Right lobe of liver (tissue), 4 donors: ENCODE results near the gene KLHL25.

ENCODE experiments used
- POLR2A ChIP-seq: fragments of 450-650 bp; IDR thresholded peaks from one replicate; pipeline ENCODE4 v1.6.1; 2017; ENCODE audit warnings: antibody characterized with exemption, mild to moderate bottlenecking
- TF ChIP-seq, protein P1 (sequence below), 4 donors: fragments of 200-600 bp in 3 of 4; fragments of 450-650 bp in 1 of 4; IDR thresholded peaks; one replicate each; pipeline versions ENCODE4 v1.5.1 to v1.8.0; 2016 to 2022; ENCODE audit warnings: antibody characterized with exemption in 4 of 4, mild to moderate bottlenecking in 2 of 4
- donor health status: DM: no; HTN: no; CAD: no.
- donor health status: DM: no; HTN: no; CAD: no.
- donor health status: DM: no; HTN: yes; CAD: no.

DNA sequence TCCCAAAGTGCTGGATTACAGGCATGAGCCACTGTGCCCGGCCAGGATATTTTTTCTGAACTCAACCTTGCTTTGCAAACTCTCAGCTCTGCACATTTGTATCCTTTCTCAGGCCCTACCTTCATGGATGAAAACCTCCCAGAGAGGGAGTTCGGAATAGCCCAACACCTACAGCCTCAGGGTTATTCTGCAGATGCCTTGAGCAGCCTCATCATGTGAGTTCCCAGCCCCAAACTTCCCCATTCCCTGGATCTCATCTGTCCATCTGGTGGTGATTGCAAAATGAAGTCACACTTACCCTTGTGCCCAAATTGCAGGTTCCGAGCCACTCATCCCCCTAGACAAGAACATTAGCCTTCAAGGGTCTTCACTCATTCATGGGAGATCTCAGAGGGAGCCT, 39.9 kb upstream of the KLHL25 start:
- TF ChIP-seq POLR2A, result no peak
- TF ChIP-seq, protein P1, sequence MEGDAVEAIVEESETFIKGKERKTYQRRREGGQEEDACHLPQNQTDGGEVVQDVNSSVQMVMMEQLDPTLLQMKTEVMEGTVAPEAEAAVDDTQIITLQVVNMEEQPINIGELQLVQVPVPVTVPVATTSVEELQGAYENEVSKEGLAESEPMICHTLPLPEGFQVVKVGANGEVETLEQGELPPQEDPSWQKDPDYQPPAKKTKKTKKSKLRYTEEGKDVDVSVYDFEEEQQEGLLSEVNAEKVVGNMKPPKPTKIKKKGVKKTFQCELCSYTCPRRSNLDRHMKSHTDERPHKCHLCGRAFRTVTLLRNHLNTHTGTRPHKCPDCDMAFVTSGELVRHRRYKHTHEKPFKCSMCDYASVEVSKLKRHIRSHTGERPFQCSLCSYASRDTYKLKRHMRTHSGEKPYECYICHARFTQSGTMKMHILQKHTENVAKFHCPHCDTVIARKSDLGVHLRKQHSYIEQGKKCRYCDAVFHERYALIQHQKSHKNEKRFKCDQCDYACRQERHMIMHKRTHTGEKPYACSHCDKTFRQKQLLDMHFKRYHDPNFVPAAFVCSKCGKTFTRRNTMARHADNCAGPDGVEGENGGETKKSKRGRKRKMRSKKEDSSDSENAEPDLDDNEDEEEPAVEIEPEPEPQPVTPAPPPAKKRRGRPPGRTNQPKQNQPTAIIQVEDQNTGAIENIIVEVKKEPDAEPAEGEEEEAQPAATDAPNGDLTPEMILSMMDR (IDR thresholded peaks at IDR 0.05), result no peak
